Measurements from ENCODE around the gene CCBE1.

Gene CCBE1

GRCh38 chr18:59699061-59699460 is 1.8 kb upstream of the CCBE1 start:
- TF ChIP-seq CTCF (IDR thresholded peaks at IDR 0.05; ENCODE audit: low read depth, low read length): no peak
- DNase-seq (ENCODE audit: low read depth in 2 of 2): peak in 1 of 2 donors; percentile 39
- H3K4me3 ChIP-seq (replicated peaks in 1 of 2; ENCODE audit: low read depth in 2 of 2, low read length in 2 of 2): no peak overlapping the region

GRCh38 chr18:59696311-59697235 is 650 bp downstream of the CCBE1 start:
- peak overlapping the region; percentile 83 to 94 for H3K4me3 ChIP-seq (replicated peaks in 1 of 2; ENCODE audit: low read depth in 2 of 2, low read length in 2 of 2)
- no peak for TF ChIP-seq CTCF (IDR thresholded peaks at IDR 0.05; ENCODE audit: low read depth, low read length)
- DNase-seq (ENCODE audit: low read depth in 2 of 2): peak; percentile 54 to 74

- no peak for DNase-seq (ENCODE audit: low read depth in 2 of 2)
- peak overlapping the region; percentile 83 to 94 for H3K4me3 ChIP-seq (replicated peaks in 1 of 2; ENCODE audit: low read depth in 2 of 2, low read length in 2 of 2)
- TF ChIP-seq CTCF (IDR thresholded peaks at IDR 0.05; ENCODE audit: low read depth, low read length): no peak
Measured at GRCh38 chr18:59695551-59695950, 1.7 kb downstream of the CCBE1 start.

- DNase-seq (ENCODE audit: low read depth in 2 of 2): no peak
- peak overlapping the region in 1 of 2 donors; percentile 83 for H3K4me3 ChIP-seq (replicated peaks in 1 of 2; ENCODE audit: low read depth in 2 of 2, low read length in 2 of 2)
- no peak for TF ChIP-seq CTCF (IDR thresholded peaks at IDR 0.05; ENCODE audit: low read depth, low read length)
Measured at GRCh38 chr18:59694824-59695223, 2.4 kb downstream of the CCBE1 start.

GRCh38 chr18:59691996-59692395 is 5.2 kb downstream of the CCBE1 start:
- no peak overlapping the region for H3K4me3 ChIP-seq (replicated peaks in 1 of 2; ENCODE audit: low read depth in 2 of 2, low read length in 2 of 2)
- DNase-seq (ENCODE audit: low read depth in 2 of 2): peak in 1 of 2 donors; percentile 60
- TF ChIP-seq CTCF (IDR thresholded peaks at IDR 0.05; ENCODE audit: low read depth, low read length): no peak

- H3K4me3 ChIP-seq (replicated peaks in 1 of 2; ENCODE audit: low read depth in 2 of 2, low read length in 2 of 2): no peak overlapping the region
- no peak for TF ChIP-seq CTCF (IDR thresholded peaks at IDR 0.05; ENCODE audit: low read depth, low read length)
- peak; percentile 38 to 42 for DNase-seq (ENCODE audit: low read depth in 2 of 2)
Measured at GRCh38 chr18:59690996-59691395, 6.2 kb downstream of the CCBE1 start.

Measured in cardiac fibroblast (primary cell).